Liver (tissue), 3 donors: ENCODE data around the gene RAVER2.

Experiments
- FOXA1 ChIP-seq: IDR thresholded peaks from 2 replicates; pipeline ENCODE4 v1.6.1; 2016; ENCODE audit warnings: antibody characterized with exemption
- GABPA ChIP-seq, 2 donors: IDR thresholded peaks in 1 of 2; conservative IDR thresholded peaks in 1 of 2; 2 replicates each; pipeline ENCODE4 v1.6.1; 2016; ENCODE audit warnings: antibody characterized with exemption in 2 of 2, mild to moderate bottlenecking in 1 of 2, moderate library complexity in 1 of 2
- YY1 ChIP-seq: IDR thresholded peaks from 2 replicates; pipeline ENCODE4 v1.6.1; 2016; ENCODE audit warnings: antibody characterized with exemption, mild to moderate bottlenecking
- TF ChIP-seq, protein P1 (sequence below): fragments of 150-350 bp; IDR thresholded peaks from 2 replicates; pipeline ENCODE4 v1.5.1; 2017; ENCODE audit warnings: improper control_type of control experiment, low read depth, low read length; ENCODE audit not compliant: missing input control
- TF ChIP-seq, protein P2 (sequence below): IDR thresholded peaks from 2 replicates; pipeline ENCODE4 v1.6.1; 2016; ENCODE audit warnings: antibody characterized with exemption
- TF ChIP-seq, protein P3 (sequence below): IDR thresholded peaks from 2 replicates; pipeline ENCODE4 v1.6.1; 2016; ENCODE audit warnings: antibody characterized with exemption
- donor health status: healthy.
- donor health status: healthy.

- TF ChIP-seq, protein P1, sequence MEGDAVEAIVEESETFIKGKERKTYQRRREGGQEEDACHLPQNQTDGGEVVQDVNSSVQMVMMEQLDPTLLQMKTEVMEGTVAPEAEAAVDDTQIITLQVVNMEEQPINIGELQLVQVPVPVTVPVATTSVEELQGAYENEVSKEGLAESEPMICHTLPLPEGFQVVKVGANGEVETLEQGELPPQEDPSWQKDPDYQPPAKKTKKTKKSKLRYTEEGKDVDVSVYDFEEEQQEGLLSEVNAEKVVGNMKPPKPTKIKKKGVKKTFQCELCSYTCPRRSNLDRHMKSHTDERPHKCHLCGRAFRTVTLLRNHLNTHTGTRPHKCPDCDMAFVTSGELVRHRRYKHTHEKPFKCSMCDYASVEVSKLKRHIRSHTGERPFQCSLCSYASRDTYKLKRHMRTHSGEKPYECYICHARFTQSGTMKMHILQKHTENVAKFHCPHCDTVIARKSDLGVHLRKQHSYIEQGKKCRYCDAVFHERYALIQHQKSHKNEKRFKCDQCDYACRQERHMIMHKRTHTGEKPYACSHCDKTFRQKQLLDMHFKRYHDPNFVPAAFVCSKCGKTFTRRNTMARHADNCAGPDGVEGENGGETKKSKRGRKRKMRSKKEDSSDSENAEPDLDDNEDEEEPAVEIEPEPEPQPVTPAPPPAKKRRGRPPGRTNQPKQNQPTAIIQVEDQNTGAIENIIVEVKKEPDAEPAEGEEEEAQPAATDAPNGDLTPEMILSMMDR = no peak
- TF ChIP-seq FOXA1 = no peak
- TF ChIP-seq YY1 = no peak
- TF ChIP-seq, protein P2, sequence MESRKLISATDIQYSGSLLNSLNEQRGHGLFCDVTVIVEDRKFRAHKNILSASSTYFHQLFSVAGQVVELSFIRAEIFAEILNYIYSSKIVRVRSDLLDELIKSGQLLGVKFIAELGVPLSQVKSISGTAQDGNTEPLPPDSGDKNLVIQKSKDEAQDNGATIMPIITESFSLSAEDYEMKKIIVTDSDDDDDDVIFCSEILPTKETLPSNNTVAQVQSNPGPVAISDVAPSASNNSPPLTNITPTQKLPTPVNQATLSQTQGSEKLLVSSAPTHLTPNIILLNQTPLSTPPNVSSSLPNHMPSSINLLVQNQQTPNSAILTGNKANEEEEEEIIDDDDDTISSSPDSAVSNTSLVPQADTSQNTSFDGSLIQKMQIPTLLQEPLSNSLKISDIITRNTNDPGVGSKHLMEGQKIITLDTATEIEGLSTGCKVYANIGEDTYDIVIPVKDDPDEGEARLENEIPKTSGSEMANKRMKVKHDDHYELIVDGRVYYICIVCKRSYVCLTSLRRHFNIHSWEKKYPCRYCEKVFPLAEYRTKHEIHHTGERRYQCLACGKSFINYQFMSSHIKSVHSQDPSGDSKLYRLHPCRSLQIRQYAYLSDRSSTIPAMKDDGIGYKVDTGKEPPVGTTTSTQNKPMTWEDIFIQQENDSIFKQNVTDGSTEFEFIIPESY = no peak
- TF ChIP-seq, protein P3, sequence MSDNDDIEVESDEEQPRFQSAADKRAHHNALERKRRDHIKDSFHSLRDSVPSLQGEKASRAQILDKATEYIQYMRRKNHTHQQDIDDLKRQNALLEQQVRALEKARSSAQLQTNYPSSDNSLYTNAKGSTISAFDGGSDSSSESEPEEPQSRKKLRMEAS = no peak
- TF ChIP-seq GABPA (IDR thresholded peaks at IDR 0.05 in 1 of 2, conservative IDR thresholded peaks at IDR 0.05 in 1 of 2) = no peak
These were observed 46.1 kb downstream of the RAVER2 start for GRCh38 chr1:64790832-64791487.
